K562 (cell line): Measurements from ENCODE around the gene QRICH1. TPM values are rescaled to one million over a fixed set of nuclear protein-coding genes. Genes with fewer than 3 reads are reported as not detected.

ENCODE experiments used
- ATAC-seq: fragments of 200-7000 bp; cut with Tn5 transposase; 3 replicates; pipeline ENCODE4 v1.9.1; 2020; ENCODE audit warnings: moderate library complexity
- BruUV-seq: library from RNA; stranded (reverse); fragments of 400-500 nt; replicated peaks from 2 replicates; lab custom pipeline; 2021; lab: Mats Ljungman, UMichigan
- CTCF ChIA-PET: fragments of 300-600 bp; formaldehyde crosslinking; extraction: SDS; loops from one replicate; lab custom pipeline; 2021; ENCODE audit warnings: low intra/inter-chr PET ratio; lab: Yijun Ruan, JAX
- POLR2A ChIA-PET: fragments of 300-600, 350-650 bp; sonication (Branson Sonifier 250); formaldehyde crosslinking; extraction: SDS; loops from one replicate; lab custom pipeline; 2021; ENCODE audit warnings: antibody characterized with exemption, inconsistent platforms; lab: Yijun Ruan, JAX
- DNase-seq, 4 experiments: peaks; one replicate each; pipeline versions ENCODE4 v3.0.0 to v3.0.0-alpha.2; 2011 to 2018; ENCODE audit warnings: low spot score in 3 of 4, mixed read lengths in 3 of 4; ENCODE audit errors: extremely low read depth in 1 of 4
- FAIRE-seq: peaks from 2 replicates; lab custom pipeline; 2011; peaks lifted over from hg19 to GRCh38; lab: Jason Lieb, UNC
- H2AFZ ChIP-seq: 2 replicates; pipeline ENCODE4 v1.6.0; 2011; ENCODE audit warnings: low read depth, low read length, control low read depth, inconsistent platforms
- H3K27ac ChIP-seq: fragments of 200-600 bp; 3 replicates; pipeline ENCODE4 v1.8.0; 2011; ENCODE audit warnings: low read depth, mild to moderate bottlenecking, control low read depth, inconsistent platforms, low read length, moderate library complexity, mixed read lengths; ENCODE audit errors: extremely low read depth
- H3K27me3 ChIP-seq, 2 experiments: fragments of 300-600 bp in 1 of 2; 2 replicates in 1 of 2; 3 replicates in 1 of 2; pipeline versions ENCODE4 v1.6.0 to v1.8.0; 2011; ENCODE audit warnings: inconsistent platforms in 2 of 2, low read length in 2 of 2, mild to moderate bottlenecking in 1 of 2, mixed read lengths in 1 of 2, moderate library complexity in 1 of 2; ENCODE audit not compliant: control insufficient read depth in 2 of 2, insufficient read depth in 2 of 2
- H3K36me3 ChIP-seq: fragments of 300-600 bp; 3 replicates; pipeline ENCODE4 v1.8.0; 2011; ENCODE audit warnings: mild to moderate bottlenecking, low read length, inconsistent platforms; ENCODE audit not compliant: control insufficient read depth, insufficient read depth
- H3K4me1 ChIP-seq, 2 experiments: fragments of 200-600 bp in 1 of 2; replicated peaks in 1 of 2; 2 replicates in 1 of 2; 3 replicates in 1 of 2; pipeline versions ENCODE4 v1.5.1 to v1.8.0; 2011; ENCODE audit warnings: inconsistent platforms in 2 of 2, low read length in 2 of 2, mild to moderate bottlenecking in 1 of 2, mixed read lengths in 1 of 2, moderate library complexity in 1 of 2; ENCODE audit not compliant: control insufficient read depth in 2 of 2, insufficient read depth in 2 of 2
- H3K4me2 ChIP-seq: 2 replicates; pipeline ENCODE4 v1.6.1; 2011; ENCODE audit warnings: low read length, control low read depth, inconsistent platforms, mixed read lengths; ENCODE audit not compliant: insufficient read depth
- H3K4me3 ChIP-seq: fragments of 200-600 bp; sonication (generic), shearing (Covaris generic); 2 replicates; pipeline ENCODE4 v1.5.1; 2016; ENCODE audit warnings: control low read depth, inconsistent platforms
- H3K79me2 ChIP-seq: fragments of 200-600 bp; 3 replicates; pipeline ENCODE4 v1.8.0; 2011; ENCODE audit warnings: low read length, inconsistent platforms; ENCODE audit not compliant: control insufficient read depth, insufficient read depth
- H3K9ac ChIP-seq, 2 experiments: 2 replicates each; pipeline versions ENCODE4 v1.6.0 to v1.6.1; 2011; ENCODE audit warnings: low read depth in 2 of 2, low read length in 2 of 2, control low read depth in 1 of 2, inconsistent platforms in 1 of 2, mild to moderate bottlenecking in 1 of 2, mixed read lengths in 1 of 2; ENCODE audit not compliant: insufficient read depth in 1 of 2
- H3K9me1 ChIP-seq: one replicate; pipeline ENCODE4 v1.6.0; 2011; ENCODE audit warnings: inconsistent platforms, mild to moderate bottlenecking, low read length, moderate library complexity; ENCODE audit not compliant: control insufficient read depth, insufficient read depth
- H3K9me3 ChIP-seq: replicated peaks from 2 replicates; pipeline ENCODE4 v1.5.1; 2011; ENCODE audit warnings: low read depth, low read length, inconsistent platforms; ENCODE audit not compliant: control insufficient read depth, insufficient read depth
- H4K20me1 ChIP-seq: replicated peaks from 2 replicates; pipeline ENCODE4 v1.6.1; 2011; ENCODE audit warnings: low read length, inconsistent platforms, mixed read lengths; ENCODE audit not compliant: control insufficient read depth, insufficient read depth
- ATF7 ChIP-seq: fragments of 450-650 bp; IDR thresholded peaks from 2 replicates; pipeline ENCODE4 v1.7.1; 2014; ENCODE audit warnings: mild to moderate bottlenecking, moderate library complexity
- BCL6 ChIP-seq: fragments of 250-450 bp; sonication (Bioruptor Pico); IDR thresholded peaks from 2 replicates; pipeline ENCODE4 v1.4.0; 2020
- COPS2 ChIP-seq: fragments of 450-650 bp; conservative IDR thresholded peaks from 2 replicates; pipeline ENCODE4 v1.6.1; 2016; ENCODE audit warnings: mild to moderate bottlenecking, moderate library complexity
- FIP1L1 ChIP-seq: fragments of 200-400 bp; formaldehyde crosslinking; IDR thresholded peaks from 2 replicates; pipeline ENCODE4 v1.6.1; 2018; ENCODE audit warnings: mild to moderate bottlenecking, low read depth, low read length; ENCODE audit not compliant: poor library complexity, severe bottlenecking
- GATAD2A ChIP-seq: fragments of 450-650 bp; IDR thresholded peaks from 2 replicates; pipeline ENCODE4 v1.6.1; 2017
- HNRNPH1 ChIP-seq: fragments of 200-400 bp; formaldehyde crosslinking; optimal IDR thresholded peaks from 2 replicates; pipeline ENCODE3; 2017; ENCODE audit warnings: low read depth, mild to moderate bottlenecking, low read length, moderate library complexity
- IFI16 ChIP-seq: fragments of 250-450 bp; sonication (Bioruptor Pico); IDR thresholded peaks from 2 replicates; pipeline ENCODE4 v2.1.2; 2022; ENCODE audit warnings: mild to moderate bottlenecking, inconsistent platforms
- KAT7 ChIP-seq: sonication (generic); formaldehyde crosslinking; IDR thresholded peaks from 2 replicates; pipeline ENCODE4 v1.8.0; 2022; ENCODE audit warnings: missing genetic modification reagents, mild to moderate bottlenecking, borderline replicate concordance
- PYGO2 ChIP-seq: fragments of 450-650 bp; IDR thresholded peaks from 2 replicates; pipeline ENCODE4 v1.6.1; 2016; ENCODE audit warnings: mild to moderate bottlenecking, missing genetic modification characterization, moderate library complexity, missing compliant biosample characterization
- RHOXF2B ChIP-seq: fragments of 250-450 bp; sonication (Bioruptor Pico); conservative IDR thresholded peaks from 2 replicates; pipeline ENCODE4 v1.5.1; 2021
- SAFB ChIP-seq: fragments of 200-400 bp; formaldehyde crosslinking; IDR thresholded peaks from 2 replicates; pipeline ENCODE4 v1.6.1; 2017; ENCODE audit warnings: low read depth, low read length, borderline replicate concordance
- TCF7 ChIP-seq: sonication (generic); IDR thresholded peaks from 2 replicates; pipeline ENCODE4 v1.6.1; 2016; ENCODE audit warnings: antibody characterized with exemption, borderline replicate concordance
- ZBTB7A ChIP-seq: IDR thresholded peaks from 2 replicates; pipeline ENCODE4 v1.6.1; 2011; ENCODE audit warnings: low read depth, mild to moderate bottlenecking, low read length, moderate library complexity, borderline replicate concordance; ENCODE audit not compliant: control insufficient read depth
- ZNF263 ChIP-seq: sonication (generic); formaldehyde crosslinking; IDR thresholded peaks from 2 replicates; pipeline ENCODE4 v1.8.0; 2022; ENCODE audit warnings: mild to moderate bottlenecking, missing genetic modification reagents, borderline replicate concordance
- whole genome bisulfite sequencing: fragments of 100-300 bp; shearing (Covaris generic); methylation state at CpG from one replicate; pipeline ENCODE4 v1.1.6; 2016; ENCODE audit warnings: low coverage, mixed read lengths; ENCODE audit not compliant: insufficient coverage; ENCODE audit errors: missing lambda C conversion rate; 5-methylcytosine and 5-hydroxymethylcytosine counted together
- in situ Hi-C: fragments of 300-500 bp; cut with MboI; formaldehyde crosslinking; loops from 4 replicates; pipeline ENCODE4 v1.15.0; 2018; ENCODE audit warnings: inconsistent platforms, mixed read lengths
- intact Hi-C: fragments of 100-400 bp; cut with micrococcal nuclease; formaldehyde crosslinking; loops from 2 replicates; pipeline ENCODE4 v1.14.2; 2022
- polyA plus RNA-seq, 8 experiments: library from polyadenylated mRNA; depleted of rRNA in 4 of 8; stranded (reverse) in 5 of 8; unstranded in 3 of 8; fragments of >200 nt; fragmentation: Nextera tagmentation in 2 of 8; fragmentation: Illumina TruSeq in 1 of 8; extraction: Ambion mirVana in 2 of 8; extraction: Trizol in 1 of 8; gene quantifications; 2 replicates each; pipeline versions ENCODE4 v1.2.1 to v1.2.3, GENCODE V29; 2011 to 2014; ENCODE audit warnings: inconsistent platforms in 1 of 8, missing spikeins in 1 of 8
- total RNA-seq, 7 experiments: library from RNA; depleted of rRNA in 6 of 7; stranded (reverse); fragments of >200 nt in 6 of 7; fragmentation: Illumina TruSeq in 2 of 7; extraction: Trizol in 2 of 7; gene quantifications; 2 replicates each; pipeline versions ENCODE4 v1.2.1 to v1.2.3, GENCODE V29; 2011 to 2021; ENCODE audit warnings: low replicate concordance in 1 of 7
- TF ChIP-seq, protein P1 (sequence below), 2 experiments: fragments of 450-650 bp in 1 of 2; sonication (generic) in 1 of 2; formaldehyde crosslinking; conservative IDR thresholded peaks; 2 replicates each; pipeline versions ENCODE4 v1.4.0 to v1.8.1; 2020 to 2022; ENCODE audit warnings: mild to moderate bottlenecking in 1 of 2, missing genetic modification reagents in 1 of 2
- TF ChIP-seq, protein P2 (sequence below): sonication (generic); formaldehyde crosslinking; IDR thresholded peaks from 2 replicates; pipeline ENCODE4 v1.8.1; 2023; ENCODE audit warnings: mild to moderate bottlenecking, missing genetic modification reagents
- TF ChIP-seq, protein P3 (sequence below): fragments of 250-450 bp; sonication (Bioruptor Pico); IDR thresholded peaks from 2 replicates; pipeline ENCODE4 v1.5.0; 2021
- TF ChIP-seq, protein P4 (sequence below): sonication (generic); formaldehyde crosslinking; IDR thresholded peaks from 2 replicates; pipeline ENCODE4 v1.8.1; 2023; ENCODE audit warnings: mild to moderate bottlenecking, missing genetic modification reagents

Gene QRICH1
- total and polyA plus RNA-seq, 9 of the 15 experiments (the other 6 are each of a cell fraction or from before 2014, with no cell fraction given): 20.1 to 99.2 (median 56.7) TPM

DNA sequence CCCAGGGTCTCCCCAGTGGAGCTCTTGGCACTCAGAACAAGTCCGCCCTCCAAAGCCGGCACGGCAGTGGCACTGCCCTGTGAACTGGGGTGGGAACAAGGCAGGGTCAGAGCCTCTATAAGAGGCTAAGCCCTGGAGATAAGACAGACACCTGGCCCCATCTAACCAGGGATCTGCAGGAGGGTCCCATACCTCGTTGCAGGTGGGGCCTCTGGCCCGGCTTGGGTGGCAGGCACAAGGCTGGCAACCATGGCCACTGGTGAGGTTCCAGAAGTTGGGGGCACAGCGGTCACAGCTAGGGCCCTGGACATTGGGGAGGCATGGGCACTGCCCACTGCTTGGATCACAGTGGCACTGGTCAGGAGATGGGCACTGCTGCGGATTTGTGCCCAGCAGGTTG lies 30.3 kb upstream of the QRICH1 start:
- H3K79me2 ChIP-seq: peaks cover 14% of the 10 kb centered on the region
- in situ Hi-C loops: no loop called here
- DNase-seq (no peak), ATAC-seq (no peak), FAIRE-seq (no peak)
- H3K9me3 ChIP-seq: no peaks in the 10 kb centered on the region
- intact Hi-C loops: no loop called here
- CTCF ChIA-PET: no interaction called here
- H3K27me3 ChIP-seq: no peaks in the 10 kb centered on the region
- POLR2A ChIA-PET: interaction anchor here (2.1 kb wide), 1 partner anchor 8 kb away, joined by 5 read pairs; the partner anchor contains the start of gene LAMB2
- no peaks in the 10 kb centered on the region for H4K20me1 ChIP-seq
- no TSS peak for BruUV-seq
- no peak overlapping the region for H3K27ac ChIP-seq
- H3K4me3 ChIP-seq: no peak overlapping the region
- peaks cover 5% of the 10 kb centered on the region; the same call in 1 of the 3 replicates for H3K36me3 ChIP-seq
- WGBS: 43% methylated on average over 5 of the region's 7 CpGs
- peaks cover 7 to 39% of the 10 kb centered on the region in 2 experiments; a peak in 4 of 5 replicates for H3K4me1 ChIP-seq
- no peaks in the 10 kb centered on the region for H3K9me1 ChIP-seq
- no peak overlapping the region for H2AFZ ChIP-seq
- peak overlapping the region in 1 of 2 experiments; percentile 17; a peak in 1 of 4 replicates for H3K9ac ChIP-seq
- no peak overlapping the region for H3K4me2 ChIP-seq
- TF ChIP-seq ZBTB7A (no peak), KAT7 (no peak), ZNF263 (no peak), RHOXF2B (no peak), IFI16 (CRISPR knock-in tag) (no peak), COPS2 (no peak), GATAD2A (no peak), SAFB (no peak), TCF7 (no peak), FIP1L1 (no peak), ATF7 (no peak), PYGO2 (tag) (no peak), BCL6 (CRISPR knock-in tag) (no peak), HNRNPH1 (no peak)
- TF ChIP-seq, protein P1, sequence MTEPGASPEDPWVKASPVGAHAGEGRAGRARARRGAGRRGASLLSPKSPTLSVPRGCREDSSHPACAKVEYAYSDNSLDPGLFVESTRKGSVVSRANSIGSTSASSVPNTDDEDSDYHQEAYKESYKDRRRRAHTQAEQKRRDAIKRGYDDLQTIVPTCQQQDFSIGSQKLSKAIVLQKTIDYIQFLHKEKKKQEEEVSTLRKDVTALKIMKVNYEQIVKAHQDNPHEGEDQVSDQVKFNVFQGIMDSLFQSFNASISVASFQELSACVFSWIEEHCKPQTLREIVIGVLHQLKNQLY (CRISPR knock-in tag; conservative IDR thresholded peaks at IDR 0.05): no peak
- TF ChIP-seq, protein P2, sequence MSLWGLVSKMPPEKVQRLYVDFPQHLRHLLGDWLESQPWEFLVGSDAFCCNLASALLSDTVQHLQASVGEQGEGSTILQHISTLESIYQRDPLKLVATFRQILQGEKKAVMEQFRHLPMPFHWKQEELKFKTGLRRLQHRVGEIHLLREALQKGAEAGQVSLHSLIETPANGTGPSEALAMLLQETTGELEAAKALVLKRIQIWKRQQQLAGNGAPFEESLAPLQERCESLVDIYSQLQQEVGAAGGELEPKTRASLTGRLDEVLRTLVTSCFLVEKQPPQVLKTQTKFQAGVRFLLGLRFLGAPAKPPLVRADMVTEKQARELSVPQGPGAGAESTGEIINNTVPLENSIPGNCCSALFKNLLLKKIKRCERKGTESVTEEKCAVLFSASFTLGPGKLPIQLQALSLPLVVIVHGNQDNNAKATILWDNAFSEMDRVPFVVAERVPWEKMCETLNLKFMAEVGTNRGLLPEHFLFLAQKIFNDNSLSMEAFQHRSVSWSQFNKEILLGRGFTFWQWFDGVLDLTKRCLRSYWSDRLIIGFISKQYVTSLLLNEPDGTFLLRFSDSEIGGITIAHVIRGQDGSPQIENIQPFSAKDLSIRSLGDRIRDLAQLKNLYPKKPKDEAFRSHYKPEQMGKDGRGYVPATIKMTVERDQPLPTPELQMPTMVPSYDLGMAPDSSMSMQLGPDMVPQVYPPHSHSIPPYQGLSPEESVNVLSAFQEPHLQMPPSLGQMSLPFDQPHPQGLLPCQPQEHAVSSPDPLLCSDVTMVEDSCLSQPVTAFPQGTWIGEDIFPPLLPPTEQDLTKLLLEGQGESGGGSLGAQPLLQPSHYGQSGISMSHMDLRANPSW (CRISPR knock-in tag): no peak
- TF ChIP-seq, protein P3, sequence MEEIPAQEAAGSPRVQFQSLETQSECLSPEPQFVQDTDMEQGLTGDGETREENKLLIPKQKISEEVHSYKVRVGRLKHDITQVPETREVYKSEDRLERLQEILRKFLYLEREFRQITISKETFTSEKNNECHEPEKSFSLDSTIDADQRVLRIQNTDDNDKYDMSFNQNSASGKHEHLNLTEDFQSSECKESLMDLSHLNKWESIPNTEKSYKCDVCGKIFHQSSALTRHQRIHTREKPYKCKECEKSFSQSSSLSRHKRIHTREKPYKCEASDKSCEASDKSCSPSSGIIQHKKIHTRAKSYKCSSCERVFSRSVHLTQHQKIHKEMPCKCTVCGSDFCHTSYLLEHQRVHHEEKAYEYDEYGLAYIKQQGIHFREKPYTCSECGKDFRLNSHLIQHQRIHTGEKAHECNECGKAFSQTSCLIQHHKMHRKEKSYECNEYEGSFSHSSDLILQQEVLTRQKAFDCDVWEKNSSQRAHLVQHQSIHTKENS: no peak
- TF ChIP-seq, protein P4, sequence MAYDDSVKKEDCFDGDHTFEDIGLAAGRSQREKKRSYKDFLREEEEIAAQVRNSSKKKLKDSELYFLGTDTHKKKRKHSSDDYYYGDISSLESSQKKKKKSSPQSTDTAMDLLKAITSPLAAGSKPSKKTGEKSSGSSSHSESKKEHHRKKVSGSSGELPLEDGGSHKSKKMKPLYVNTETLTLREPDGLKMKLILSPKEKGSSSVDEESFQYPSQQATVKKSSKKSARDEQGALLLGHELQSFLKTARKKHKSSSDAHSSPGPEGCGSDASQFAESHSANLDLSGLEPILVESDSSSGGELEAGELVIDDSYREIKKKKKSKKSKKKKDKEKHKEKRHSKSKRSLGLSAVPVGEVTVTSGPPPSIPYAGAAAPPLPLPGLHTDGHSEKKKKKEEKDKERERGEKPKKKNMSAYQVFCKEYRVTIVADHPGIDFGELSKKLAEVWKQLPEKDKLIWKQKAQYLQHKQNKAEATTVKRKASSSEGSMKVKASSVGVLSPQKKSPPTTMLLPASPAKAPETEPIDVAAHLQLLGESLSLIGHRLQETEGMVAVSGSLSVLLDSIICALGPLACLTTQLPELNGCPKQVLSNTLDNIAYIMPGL (CRISPR knock-in tag): no peak
